ENCODE measurements around the gene U2AF1.
"Not testable (repeated sequence)": the region's sequence is repeated elsewhere in the genome, so short reads cannot be mapped to it uniquely, and the experiment has no call there.

Gene U2AF1

GRCh38 chr21:43106965-43107793, at the start of gene U2AF1:
U2AF1 (minus strand) TSS chr21:43107570; CDS start chr21:43107494, 76 bp downstream.
- DNase-seq: not testable (repeated sequence)

- DNase-seq: not testable (repeated sequence)
Measured at GRCh38 chr21:43153601-43154000, 46.2 kb upstream of the U2AF1 start.

- not testable (repeated sequence) for DNase-seq
Measured at GRCh38 chr21:43149344-43149743, 42.0 kb upstream of the U2AF1 start.

GRCh38 chr21:43147999-43148398, 40.6 kb upstream of the U2AF1 start:
- DNase-seq: not testable (repeated sequence)

DNA sequence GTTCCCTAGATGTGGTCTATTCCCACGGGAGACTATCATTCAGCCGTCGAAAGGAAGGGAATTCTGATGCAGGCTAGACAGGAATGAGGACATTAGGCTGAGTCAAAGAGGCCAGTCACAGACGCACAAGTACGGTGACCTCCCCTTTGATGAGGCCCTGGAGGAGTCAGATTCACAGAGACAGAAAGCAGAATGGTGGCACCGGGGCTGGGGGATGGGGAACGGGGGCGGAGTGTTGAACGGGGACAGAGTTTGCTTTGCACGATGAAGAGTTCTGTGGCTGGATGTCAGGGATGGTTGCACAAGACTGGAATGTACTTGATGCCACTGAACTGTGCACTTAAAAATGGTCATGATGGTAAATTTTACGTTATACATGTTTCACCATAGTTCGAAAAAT, 39.3 kb upstream of the U2AF1 start:
- DNase-seq: not testable (repeated sequence)

- not testable (repeated sequence) for DNase-seq
Measured at GRCh38 chr21:43141407-43141806, 34.0 kb upstream of the U2AF1 start.

DNA sequence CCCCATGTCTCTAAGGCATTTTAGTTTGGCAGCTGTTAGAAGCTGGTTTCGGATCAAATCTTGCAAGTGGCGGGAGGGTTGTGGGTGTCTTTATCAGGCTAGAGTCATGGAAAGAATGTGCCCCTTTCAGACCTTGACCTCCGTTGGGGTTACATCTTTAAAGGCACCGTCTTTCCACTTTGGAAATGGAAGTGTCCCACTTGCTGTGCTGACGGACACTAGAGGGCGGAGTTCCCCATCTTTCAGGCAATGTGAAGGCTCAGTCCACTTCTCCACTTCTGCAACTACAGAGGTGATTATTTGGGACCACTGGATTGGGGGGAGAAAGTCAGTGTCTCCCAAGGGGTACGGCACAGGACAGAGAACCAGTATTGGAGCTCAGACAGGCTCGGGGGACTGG, 31.6 kb upstream of the U2AF1 start:
- DNase-seq: not testable (repeated sequence)

DNA sequence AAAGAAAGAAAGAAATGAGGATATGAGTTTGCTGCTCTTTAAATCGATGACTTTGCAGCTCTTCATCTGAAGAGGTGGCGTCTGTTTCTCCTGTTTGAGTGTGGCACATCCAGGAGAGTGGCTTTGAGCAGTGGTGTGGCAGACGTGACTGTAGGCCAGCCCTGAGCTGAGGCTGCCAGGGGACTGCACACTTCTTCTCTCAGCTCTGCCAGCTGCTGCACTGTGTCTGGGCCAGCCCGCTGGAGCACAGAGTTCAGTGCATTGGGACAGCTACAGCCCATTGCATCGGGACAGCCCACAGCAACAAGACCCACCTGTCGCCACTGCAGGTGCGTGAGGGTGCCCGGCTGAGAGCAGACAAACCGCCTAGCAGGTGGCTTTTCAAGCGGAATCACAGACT, 27.1 kb upstream of the U2AF1 start:
- DNase-seq: not testable (repeated sequence)

DNA sequence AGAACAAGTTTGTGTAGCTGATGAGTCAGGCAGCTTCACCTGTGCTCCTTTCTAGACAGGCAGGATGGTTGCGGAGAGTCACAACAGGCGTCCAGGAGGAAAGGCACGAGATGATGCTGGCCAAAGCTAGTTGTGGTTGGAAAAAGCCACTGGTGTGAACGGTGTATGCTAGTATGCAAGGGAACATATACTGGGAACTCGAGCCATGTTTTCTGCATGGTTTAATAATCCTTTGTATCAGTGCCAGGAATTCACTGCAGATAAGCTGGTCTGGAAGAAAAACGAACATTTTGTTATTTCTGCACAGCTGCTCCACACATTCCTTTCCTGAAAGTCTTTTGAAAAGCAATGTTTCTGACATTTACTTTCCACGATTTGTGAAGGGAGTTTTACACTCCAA, 22.7 kb upstream of the U2AF1 start:
- not testable (repeated sequence) for DNase-seq

DNA sequence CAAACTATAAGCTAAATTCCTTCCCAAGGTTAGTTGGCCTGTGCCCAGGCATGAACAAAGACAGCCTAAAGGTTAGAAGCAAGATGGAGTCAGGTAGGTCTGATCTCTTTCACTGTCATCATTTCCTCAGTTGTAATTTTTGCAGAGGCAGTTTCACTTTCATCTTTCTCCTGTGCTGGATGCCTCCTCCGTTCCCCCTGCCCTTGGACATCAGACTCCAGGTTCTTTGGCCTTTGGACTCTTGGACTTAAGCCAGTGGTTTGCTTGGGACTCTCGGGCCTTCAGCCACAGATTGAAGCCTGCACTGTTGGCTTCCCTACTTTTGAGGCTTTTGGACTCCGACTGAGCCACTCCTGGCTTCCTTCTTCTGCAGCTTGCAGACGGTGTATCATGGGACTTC, 8.6 kb upstream of the U2AF1 start:
- DNase-seq: not testable (repeated sequence)

DNA sequence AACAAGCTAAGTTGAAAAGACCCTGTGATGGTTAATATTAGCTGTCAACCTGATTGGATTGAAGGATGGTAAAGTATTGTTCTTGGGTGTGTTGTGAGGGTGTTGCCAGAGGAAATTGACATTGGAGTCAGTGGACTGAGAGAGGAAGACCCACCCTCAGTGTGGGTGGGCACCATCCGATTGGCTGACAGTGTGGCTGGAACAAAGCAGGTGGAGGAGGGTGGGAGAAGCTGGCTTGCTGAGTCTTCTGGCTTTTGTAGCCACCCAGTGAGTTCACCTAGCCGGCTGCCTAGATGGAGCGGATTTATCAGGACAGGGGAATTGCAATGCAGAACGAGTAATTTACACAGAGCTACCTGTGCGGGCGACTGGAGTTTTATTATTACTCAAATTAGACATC, 7.1 kb upstream of the U2AF1 start:
- DNase-seq: not testable (repeated sequence)

- DNase-seq: not testable (repeated sequence)
Measured at GRCh38 chr21:43109006-43109405, 1.6 kb upstream of the U2AF1 start.

GRCh38 chr21:43108177-43108576, 807 bp upstream of the U2AF1 start:
- not testable (repeated sequence) for DNase-seq

DNA sequence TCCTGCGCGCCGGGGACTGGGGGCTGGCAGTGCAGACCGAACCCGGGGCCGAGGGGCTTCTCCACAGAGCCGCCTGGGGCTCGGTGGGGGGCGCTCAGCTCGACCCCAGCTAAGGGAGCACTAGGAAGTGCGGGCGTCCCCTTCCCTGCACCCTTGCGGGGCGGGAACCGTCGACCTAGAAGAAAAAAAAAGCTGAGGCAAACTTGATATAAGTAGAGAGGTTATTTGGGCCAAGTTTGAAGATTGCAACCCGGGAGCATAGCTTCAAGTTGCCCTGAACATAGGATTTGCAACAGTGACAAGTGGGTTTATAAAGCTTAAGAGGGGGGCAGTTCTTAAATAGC, 396 bp upstream of the U2AF1 start:
- not testable (repeated sequence) for DNase-seq

DNA sequence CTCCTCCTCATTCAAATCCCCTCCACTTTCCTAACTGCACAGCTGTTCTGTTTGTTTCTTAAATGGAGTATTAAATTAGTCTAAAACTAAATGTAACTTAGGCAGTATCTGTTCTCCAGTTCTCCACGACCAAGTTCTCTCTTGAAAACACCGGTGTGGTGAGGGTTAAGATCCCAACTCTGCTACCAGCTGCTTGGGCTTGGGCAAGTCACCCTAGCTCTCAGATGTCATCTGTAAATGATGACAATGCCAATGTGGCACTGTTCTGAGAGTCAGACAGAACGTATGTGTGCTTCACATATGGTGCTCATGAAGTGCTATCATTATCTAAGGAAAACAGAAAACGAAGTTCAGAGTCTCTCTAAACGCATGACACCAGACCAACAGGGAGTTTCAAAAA, 2.7 kb downstream of the U2AF1 start:
- not testable (repeated sequence) for DNase-seq

GRCh38 chr21:43102281-43102680, 5.1 kb downstream of the U2AF1 start:
- not testable (repeated sequence) for DNase-seq

DNA sequence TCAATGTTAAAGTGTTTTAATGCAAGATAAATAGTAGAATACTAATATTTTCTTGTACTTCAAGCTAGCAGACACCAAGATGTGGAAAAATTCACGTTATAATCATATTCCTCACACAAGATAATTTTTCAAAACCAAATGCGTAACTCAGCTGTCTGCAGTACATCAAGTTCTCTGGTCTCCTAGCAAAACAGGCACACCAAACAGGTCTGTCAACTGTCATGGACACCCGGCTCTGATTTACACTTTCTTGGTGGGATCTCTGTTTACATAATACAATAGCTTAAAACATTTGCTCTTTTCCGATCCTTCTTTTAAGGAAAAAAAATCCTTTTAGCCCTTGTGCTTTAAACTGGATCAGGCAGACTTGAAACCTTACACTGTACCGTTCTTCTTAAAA, 5.7 kb downstream of the U2AF1 start:
- not testable (repeated sequence) for DNase-seq

GRCh38 chr21:43101000-43101399, 6.4 kb downstream of the U2AF1 start:
- DNase-seq: not testable (repeated sequence)

GRCh38 chr21:43091979-43092614, 15.3 kb downstream of the U2AF1 start:
- not testable (repeated sequence) for DNase-seq

DNA sequence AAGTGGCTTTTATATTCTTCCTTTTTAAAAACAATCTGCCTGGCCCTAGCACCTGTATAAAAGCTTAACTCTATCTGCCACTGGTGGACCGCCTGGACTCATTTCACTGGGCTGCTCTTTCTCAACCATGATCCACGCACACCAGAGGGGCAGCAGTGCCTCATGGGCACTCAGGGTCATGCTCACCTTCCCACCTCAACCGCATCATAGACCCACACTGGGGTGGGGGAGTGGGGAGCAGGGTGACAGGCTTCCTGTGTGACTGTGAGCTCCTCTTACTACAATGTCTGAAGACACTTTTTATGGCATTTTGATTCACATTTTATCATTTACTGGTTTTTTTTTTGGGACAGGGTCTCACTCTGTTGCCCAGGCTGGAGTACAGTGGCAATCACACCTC, 16.4 kb downstream of the U2AF1 start:
- DNase-seq: not testable (repeated sequence)

GRCh38 chr21:43089463-43089862, 17.9 kb downstream of the U2AF1 start:
- not testable (repeated sequence) for DNase-seq

- DNase-seq: not testable (repeated sequence)
Measured at GRCh38 chr21:43082587-43083300, 24.6 kb downstream of the U2AF1 start.

- not testable (repeated sequence) for DNase-seq
Measured at GRCh38 chr21:43076643-43077042, 30.7 kb downstream of the U2AF1 start.
